NCI-H2171 treated with DMSO at 0.1 percent for 48 hours (cell line): ENCODE data around the gene CKAP2L.

Experiments
- DNase-seq: peaks from one replicate; lab custom pipeline; 2025; lab: John Stamatoyannopoulos, UW

The CKAP2L gene

GRCh38 chr2:112791693-112792230 is 27.4 kb upstream of the CKAP2L start:
- no peak for DNase-seq

GRCh38 chr2:112791019-112791418 is 26.6 kb upstream of the CKAP2L start:
- no peak for DNase-seq

DNA sequence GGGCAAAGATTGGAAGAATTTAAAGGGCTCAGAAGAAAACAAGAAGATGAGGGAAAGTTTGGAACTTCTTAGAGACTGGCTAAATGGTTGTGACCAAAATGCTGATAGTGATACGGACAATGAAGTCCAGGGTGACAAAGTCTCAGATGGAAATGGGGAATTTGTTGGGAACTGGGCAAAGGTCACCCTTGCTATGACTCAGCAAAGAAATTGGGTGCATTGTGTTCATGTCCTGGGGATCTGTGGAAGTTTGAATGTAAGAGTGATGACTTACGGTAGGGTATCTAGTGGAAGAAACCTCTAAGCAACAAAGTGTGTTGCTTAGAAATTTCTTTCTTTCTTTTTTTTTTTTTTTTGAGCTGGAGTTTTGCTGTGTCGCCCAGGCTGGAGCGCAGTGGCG is 25.9 kb upstream of the CKAP2L start:
- no peak for DNase-seq

DNA sequence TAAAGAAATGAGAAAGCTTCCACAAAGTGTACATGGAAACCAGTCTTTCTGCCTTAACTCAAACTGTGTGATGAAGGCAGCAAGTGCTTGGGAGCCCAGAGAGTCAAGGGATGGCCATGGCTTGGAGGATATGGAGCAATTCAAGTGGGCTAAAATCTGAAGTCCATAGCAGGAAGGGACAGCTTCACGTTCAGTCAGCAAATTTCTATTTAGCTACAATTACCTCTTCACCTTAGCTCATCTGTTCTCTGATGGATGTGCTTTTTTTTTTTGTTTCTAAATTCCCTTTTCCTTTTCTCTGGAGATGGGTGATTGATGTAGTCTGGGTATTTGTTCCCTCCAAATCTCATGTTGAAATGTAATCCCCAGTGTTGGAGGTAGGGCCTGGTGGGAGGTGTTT is 24.8 kb upstream of the CKAP2L start:
- no peak for DNase-seq

GRCh38 chr2:112788653-112789052 is 24.2 kb upstream of the CKAP2L start:
- no peak for DNase-seq

DNA sequence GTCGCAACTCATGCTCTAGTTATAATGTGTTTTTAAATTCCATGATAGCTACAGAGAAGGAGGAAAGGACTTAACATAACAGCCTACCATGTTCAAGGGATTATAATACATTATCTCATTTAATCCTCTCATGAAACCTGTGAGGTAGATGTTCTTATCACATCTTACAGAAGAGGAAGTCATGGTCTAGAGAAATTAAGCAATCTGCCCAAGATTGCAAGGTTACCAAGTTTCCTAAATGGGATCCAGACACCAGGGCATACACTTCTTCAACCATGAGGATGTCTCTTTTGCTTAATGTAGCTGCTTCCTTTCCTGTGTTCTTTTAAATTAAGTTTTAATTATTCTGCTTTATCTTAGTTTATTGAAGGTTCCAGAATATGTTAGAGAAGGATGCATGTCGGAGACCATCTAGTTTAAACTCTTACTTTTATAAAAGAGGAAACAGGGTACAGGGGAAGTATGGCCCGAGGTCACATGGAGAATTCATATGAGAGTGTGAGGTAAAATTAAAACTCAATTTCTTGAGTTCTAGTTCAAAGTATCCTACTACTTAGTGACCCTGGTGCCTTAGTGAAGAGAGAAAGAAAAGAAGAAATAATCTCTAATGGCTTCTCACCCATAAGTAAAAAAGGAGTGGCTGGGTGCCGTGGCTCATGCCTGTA is 23.5 kb upstream of the CKAP2L start:
- DNase-seq: no peak

DNA sequence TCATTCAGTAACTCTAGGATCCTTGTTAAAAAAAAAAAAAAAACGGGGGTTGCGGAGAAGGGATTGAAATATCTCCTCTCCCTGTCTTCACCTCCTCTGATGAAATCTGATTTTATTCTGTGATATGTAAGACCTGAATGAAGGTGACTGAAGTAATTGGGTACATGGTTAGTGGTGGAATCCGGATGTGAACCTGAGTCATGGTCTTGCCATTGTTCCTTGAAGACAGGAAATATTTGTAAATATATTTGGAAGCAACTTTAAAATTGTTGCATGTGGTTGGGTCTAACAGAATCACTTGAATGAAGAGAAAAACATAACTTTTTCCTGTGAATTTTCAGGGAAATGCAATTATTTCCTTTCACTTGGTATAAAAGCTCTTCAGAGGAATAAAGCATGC is 22.9 kb upstream of the CKAP2L start:
- no peak for DNase-seq

- DNase-seq: no peak
Observed at GRCh38 chr2:112784199-112785189, 20.1 kb upstream of the CKAP2L start, which contains the start of gene IL1A. Gene IL1A, minus strand, starts transcription at chr2:112784493. Its CDS starts 723 bp downstream, at chr2:112783770.

GRCh38 chr2:112783187-112783714 is 18.8 kb upstream of the CKAP2L start:
- no peak for DNase-seq

DNA sequence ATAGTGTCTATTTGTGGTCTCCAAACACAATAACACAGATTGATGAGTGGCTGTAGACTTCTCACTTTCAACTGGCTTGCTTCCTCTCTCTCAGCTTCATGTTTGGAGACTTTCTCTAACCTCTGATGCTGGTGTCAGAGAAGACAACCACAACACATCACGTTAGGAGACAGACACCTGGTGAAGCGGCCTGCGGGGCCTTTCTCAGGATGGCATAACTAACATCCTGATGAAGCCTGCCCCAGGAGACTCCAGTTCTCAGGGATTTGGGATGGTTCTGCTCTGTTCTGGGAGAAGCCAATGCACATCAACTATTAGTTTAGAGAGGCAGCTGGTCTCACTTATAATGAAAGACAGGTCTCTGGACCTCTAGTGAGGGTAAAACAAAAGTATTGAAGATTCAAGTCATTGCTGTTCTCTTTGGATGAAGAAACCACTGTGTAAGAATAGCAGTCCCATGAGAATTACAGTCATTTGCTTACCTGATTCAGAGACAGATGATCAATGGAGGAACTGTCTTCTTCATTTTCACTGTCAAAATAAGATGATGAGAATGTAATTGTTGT is 17.9 kb upstream of the CKAP2L start:
- no peak for DNase-seq

DNA sequence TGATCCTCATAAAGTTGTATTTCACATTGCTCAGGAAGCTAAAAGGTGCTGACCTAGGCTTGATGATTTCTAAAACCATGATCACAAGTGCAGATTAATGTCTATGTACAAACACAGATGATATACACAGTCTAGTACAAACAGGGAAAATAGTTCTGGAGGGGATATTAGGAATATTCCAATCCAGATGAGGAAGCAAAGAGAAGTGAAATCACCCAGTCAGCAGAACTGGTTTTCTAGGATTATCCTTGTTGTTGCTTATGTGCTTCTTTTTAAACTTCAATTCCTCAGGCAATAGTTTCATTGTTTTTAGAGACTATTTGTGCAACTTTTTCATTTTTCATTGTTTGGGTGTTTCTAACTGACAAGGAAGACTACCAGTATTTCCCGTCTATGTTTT is 15.2 kb upstream of the CKAP2L start:
- DNase-seq: no peak

- no peak for DNase-seq
Observed at GRCh38 chr2:112777036-112777435, 12.6 kb upstream of the CKAP2L start.

GRCh38 chr2:112776113-112776512 is 11.7 kb upstream of the CKAP2L start:
- DNase-seq: no peak

GRCh38 chr2:112774536-112775285 is 10.3 kb upstream of the CKAP2L start:
- no peak for DNase-seq

DNA sequence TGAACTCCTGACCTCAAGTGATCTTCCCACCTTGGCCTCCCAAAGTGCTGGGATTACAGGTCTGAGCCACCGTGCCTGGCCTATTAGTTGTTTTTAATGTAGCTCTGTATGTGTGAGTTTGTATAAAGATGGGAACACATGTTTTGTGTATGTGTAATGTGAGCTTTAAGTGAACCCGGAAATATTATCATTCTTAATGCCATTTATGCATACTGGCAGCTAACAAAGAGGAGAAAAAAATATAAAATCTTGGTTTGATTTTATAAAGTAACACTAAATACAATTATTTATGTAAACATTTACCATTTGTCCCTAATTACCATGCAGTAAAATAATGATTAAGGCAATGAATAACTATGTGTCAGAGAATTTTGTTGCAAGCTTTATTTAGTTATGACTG is 9.1 kb upstream of the CKAP2L start:
- DNase-seq: no peak

DNA sequence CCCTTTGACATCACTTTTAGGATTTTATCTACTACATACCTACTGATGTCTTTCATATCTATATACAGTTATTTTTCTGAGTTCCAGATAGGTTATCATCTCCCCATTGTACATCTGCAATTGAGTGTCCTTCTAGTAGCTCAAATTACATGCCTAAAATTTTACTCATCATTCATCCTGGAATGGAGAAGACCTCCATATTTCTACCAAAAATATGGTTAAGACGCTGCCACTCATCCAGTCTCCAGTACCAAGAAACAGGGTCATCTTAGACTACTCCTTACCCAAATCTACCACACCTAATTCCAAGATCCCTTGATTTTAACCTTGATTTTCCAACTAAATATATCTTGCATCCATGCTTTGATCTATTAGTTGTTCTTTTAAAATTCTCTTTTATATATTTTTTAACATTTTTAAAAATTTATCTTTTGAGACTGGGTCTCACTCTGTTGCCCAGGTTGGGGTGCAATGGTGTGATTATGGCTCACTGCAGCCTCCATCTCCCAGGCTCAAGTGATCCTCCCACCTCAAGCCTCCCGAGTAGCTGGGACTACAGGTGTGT is 8.6 kb upstream of the CKAP2L start:
- DNase-seq: no peak

- DNase-seq: no peak
Observed at GRCh38 chr2:112772322-112772721, 7.9 kb upstream of the CKAP2L start.

- DNase-seq: no peak
Observed at GRCh38 chr2:112768432-112768831, 4.0 kb upstream of the CKAP2L start.

GRCh38 chr2:112767693-112768330 is 3.4 kb upstream of the CKAP2L start:
- DNase-seq: no peak

- no peak for DNase-seq
Observed at GRCh38 chr2:112765251-112765650, 842 bp upstream of the CKAP2L start.

GRCh38 chr2:112762276-112762675 is 2.1 kb downstream of the CKAP2L start:
- DNase-seq: no peak
